Right renal cortex interstitium (tissue), 3 donors: Measurements from ENCODE around the gene RBFA. TPM values are rescaled to one million over a fixed set of nuclear protein-coding genes. Genes with fewer than 3 reads are reported as not detected.
"Not testable (repeated sequence)": the region's sequence is repeated elsewhere in the genome, so short reads cannot be mapped to it uniquely, and the experiment has no call there.

ENCODE experiments used
- DNase-seq, 3 donors: peaks; one replicate each; pipeline ENCODE4 v3.0.0-alpha.2; 2013; ENCODE audit warnings: low read depth in 3 of 3, low spot score in 2 of 3
- polyA plus RNA-seq, 3 donors: library from polyadenylated mRNA; unstranded; fragments of 120-200 nt; gene quantifications; one replicate each; pipeline ENCODE4 v1.2.1, GENCODE V29; 2013; ENCODE audit not compliant: insufficient read length in 3 of 3

The RBFA gene
- polyA plus RNA-seq, result 10 to 100 TPM; 25.5 to 29.0 (median 27.3) TPM

- peak in 2 of 3 donors; percentile 86 to 95 for DNase-seq
Measured at GRCh38 chr18:80034068-80034851, at the start of gene RBFA. RBFA (plus strand) TSS chr18:80034434; CDS start chr18:80034496, 62 bp downstream.

- DNase-seq, result no peak
Measured at GRCh38 chr18:79985172-79985571, 49.1 kb upstream of the RBFA start.

- no peak for DNase-seq
Measured at GRCh38 chr18:79986726-79987125, 47.5 kb upstream of the RBFA start.

GRCh38 chr18:79987566-79987965, 46.7 kb upstream of the RBFA start:
- DNase-seq, result no peak

- DNase-seq, result peak; percentile 31 to 41 (median 36)
Measured at GRCh38 chr18:79988071-79988450, 46.2 kb upstream of the RBFA start.

GRCh38 chr18:79988451-79989194, 45.6 kb upstream of the RBFA start, which contains the start of gene TXNL4A:
TXNL4A (minus strand) TSS chr18:79988563; CDS start chr18:79988392, 171 bp downstream.
- DNase-seq, result peak; percentile 48 to 75 (median 59)

GRCh38 chr18:79989195-79989497, 45.1 kb upstream of the RBFA start:
- DNase-seq, result no peak

GRCh38 chr18:79991494-79991893, 42.7 kb upstream of the RBFA start:
- DNase-seq, result no peak

GRCh38 chr18:79999701-80000100, 34.5 kb upstream of the RBFA start:
- not testable (repeated sequence) for DNase-seq

GRCh38 chr18:80000877-80001276, 33.4 kb upstream of the RBFA start:
- DNase-seq, result no peak

- no peak for DNase-seq
Measured at GRCh38 chr18:80002468-80002867, 31.8 kb upstream of the RBFA start.

- DNase-seq, result no peak
Measured at GRCh38 chr18:80004600-80005342, 29.5 kb upstream of the RBFA start.

- DNase-seq, result no peak
Measured at GRCh38 chr18:80006724-80007123, 27.5 kb upstream of the RBFA start.

GRCh38 chr18:80009661-80010550, 24.3 kb upstream of the RBFA start:
- DNase-seq, result no peak

GRCh38 chr18:80010551-80010906, 23.7 kb upstream of the RBFA start:
- no peak for DNase-seq

GRCh38 chr18:80011496-80012137, 22.6 kb upstream of the RBFA start:
- DNase-seq, result not testable (repeated sequence)

GRCh38 chr18:80012714-80013113, 21.5 kb upstream of the RBFA start:
- no peak for DNase-seq

- no peak for DNase-seq
Measured at GRCh38 chr18:80022613-80023012, 11.6 kb upstream of the RBFA start.

GRCh38 chr18:80023173-80023572, 11.1 kb upstream of the RBFA start:
- DNase-seq, result no peak

GRCh38 chr18:80026363-80026762, 7.9 kb upstream of the RBFA start:
- no peak for DNase-seq
